GM19324 (cell line): ENCODE data around the gene MED14.

ENCODE experiments used
- ATAC-seq: cut with Tn5 transposase; IDR thresholded peaks from one replicate; pipeline ENCODE4 v1.9.1; 2021; ENCODE audit warnings: mild to moderate bottlenecking, moderate library complexity; ENCODE audit not compliant: unreplicated experiment, low FRiP score

MED14 gene

DNA sequence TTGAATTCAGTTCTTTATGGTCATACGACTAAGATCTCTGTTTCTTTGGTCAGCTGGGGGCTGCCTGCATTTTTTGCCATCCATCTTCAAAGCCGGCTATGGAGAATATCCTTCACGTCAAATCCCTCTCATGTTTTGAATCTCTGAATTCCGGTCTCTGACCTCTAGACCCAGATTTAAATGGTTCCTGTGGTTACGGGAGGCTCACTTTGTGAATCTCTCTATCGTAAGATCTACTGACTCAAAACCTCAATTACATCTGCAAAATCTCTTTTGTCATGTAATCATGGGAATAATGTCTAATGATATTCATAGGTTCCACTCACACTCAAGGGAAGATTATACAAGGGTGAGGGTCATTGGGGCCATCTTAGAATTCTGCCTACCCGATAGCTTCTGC is 117.8 kb downstream of the MED14 start:
- no peak for ATAC-seq

- ATAC-seq, result no peak
Measured at GRCh38 chrX:40615976-40616375, 119.4 kb downstream of the MED14 start.

DNA sequence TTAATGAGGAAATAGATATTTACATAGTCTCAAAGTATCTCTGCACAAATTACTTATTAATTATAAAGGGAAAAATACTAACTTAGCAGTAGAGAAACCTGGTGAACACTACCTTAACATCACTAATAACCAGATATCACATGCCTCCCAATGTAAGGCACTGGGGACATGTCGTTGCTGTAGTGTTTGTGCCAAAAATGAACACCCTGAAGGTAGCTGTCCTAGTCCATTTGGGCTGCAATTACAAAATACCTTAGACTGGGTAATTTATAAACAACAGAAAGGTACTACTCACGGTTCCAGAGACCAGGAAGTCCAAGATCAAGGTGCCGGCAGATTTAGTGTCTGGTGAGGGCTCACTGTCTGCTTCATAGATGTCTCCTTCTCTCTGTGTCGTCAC is 122.8 kb downstream of the MED14 start:
- ATAC-seq, result no peak

DNA sequence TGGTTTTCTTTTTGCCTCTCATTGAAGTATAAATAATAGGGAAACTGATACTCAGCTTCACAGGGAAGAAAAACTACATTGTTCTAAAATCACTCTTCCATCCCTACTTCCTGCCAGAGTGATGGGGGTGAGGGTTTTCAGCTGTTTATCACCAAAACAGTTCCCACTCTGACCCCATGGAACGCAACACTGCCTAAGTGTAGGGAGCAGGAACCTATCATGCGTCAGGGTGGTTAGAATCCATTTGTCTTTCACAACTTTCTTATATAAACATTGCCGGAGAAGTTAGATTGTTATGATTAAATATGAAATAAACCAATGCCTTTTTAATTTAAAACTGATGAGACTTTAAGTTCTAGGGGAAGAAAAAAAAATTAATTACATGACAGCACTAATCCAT is 128.0 kb downstream of the MED14 start:
- ATAC-seq, result no peak

GRCh38 chrX:40603446-40603845 is 131.9 kb downstream of the MED14 start:
- no peak for ATAC-seq
